Measurements from ENCODE around the gene CEL.
"Not testable (repeated sequence)": the region's sequence is repeated elsewhere in the genome, so short reads cannot be mapped to it uniquely, and the experiment has no call there.

The CEL gene

DNA sequence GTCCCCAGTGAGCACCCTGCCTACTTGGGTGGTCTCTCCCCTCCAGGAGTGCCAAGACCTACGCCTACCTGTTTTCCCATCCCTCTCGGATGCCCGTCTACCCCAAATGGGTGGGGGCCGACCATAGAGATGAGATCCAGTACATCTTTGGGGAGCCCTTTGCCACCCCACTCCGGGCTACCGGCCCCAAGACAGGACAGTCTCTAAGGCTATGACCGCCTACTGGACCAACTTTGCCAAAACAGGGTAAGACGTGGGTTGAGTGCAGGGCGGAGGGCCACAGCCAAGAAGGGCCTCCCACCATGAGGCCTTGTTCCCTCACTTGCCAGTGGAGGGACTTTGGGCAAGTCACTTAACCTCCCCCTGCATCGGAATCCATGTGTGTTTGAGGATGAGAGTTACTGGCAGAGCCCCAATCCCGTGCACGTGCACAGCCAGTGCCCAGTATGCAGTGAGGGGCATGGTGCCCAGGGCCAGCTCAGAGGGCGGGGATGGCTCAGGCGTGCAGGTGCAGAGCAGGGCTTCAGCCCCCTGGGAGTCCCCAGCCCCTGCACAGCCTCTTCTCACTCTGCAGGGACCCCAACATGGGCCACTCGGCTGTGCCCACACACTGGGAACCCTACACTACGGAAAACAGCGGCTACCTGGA, 24.6 kb downstream of the CEL start:
- not testable (repeated sequence) for DNase-seq (ENCODE audit: low spot score)

DNA sequence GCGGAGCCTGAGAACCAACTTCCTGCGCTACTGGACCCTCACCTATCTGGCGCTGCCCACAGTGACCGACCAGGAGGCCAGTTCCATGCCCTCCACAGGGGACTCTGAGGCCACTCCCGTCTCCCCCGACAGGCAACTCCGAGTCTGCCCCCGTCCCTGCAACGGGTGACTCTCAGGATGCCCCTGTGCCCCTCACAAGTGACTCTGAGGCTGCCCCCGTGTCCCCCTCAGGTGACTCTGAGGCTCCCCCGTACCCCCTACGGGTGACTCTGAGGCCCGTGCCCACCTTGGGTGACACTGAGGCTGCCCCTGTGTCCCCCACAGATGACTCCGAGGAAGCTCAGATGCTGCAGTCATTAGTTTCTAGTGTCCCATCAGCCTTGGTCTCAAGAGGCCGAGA, 25.1 kb downstream of the CEL start:
- DNase-seq (ENCODE audit: low spot score) = no peak

DNA sequence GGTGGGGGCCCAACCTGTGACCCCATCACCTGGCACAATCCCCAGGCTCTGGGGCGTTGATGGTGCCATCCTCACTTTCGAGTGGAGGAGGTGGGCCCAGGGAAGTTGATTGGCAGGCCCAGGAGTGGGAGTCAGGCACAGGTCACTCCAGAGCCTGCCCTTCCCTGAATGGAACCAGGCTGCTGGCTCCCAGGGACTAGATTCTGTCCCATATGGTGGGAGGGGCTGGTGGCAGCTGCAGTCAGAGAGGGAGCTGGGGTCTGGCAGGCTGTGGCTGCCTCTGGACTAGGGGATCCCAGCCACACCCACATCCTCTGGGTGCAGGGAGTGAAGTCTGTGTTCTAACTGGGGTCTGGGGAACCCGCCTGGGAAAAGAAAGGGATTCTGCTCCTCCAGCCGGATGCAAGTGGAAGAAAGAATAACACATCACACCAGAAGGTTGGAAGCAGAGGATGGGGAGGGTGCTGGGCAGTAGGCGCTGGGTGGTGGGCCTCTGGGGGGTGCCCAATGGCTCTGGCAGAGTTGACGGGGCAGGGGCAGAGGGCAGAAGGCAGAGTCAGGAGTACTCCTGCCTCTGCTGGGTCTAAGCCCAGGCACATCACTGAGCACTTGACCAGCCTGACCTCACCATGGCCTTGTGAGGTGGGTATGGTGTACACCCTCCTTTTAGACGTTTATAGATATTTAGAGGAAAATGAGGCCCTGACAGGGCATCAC, 25.8 kb downstream of the CEL start:
- DNase-seq (ENCODE audit: low spot score) = no peak

DNA sequence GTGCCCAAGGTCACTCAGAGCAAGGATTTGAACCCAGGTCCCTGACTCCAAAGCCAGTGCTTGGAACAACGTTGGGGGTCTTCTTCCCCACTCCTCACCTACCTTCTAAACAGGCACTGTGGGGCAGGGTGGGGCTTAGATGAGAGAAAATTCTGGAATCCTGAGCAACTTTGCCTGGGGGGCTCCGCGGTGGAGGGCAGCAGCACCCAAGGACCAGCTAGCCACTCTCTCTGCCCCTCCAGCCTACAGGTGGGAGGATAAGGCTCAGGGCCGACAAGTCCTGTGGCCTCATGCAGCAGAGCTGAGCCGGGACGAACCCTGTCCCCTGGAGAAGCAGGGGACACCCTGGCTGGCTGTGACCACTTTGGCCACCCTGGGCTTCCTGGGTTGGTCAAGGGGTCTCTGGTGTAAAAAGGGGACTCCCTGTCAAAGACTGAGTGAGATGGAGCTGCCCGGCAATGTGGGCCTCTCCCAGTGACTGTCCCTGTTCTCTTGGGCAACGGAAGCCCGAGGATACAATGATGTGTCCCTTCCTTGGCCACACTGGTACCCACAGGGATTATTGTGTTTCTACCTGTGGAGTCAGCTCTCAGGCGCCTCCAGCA, 26.5 kb downstream of the CEL start:
- DNase-seq (ENCODE audit: low spot score) = no peak

DNA sequence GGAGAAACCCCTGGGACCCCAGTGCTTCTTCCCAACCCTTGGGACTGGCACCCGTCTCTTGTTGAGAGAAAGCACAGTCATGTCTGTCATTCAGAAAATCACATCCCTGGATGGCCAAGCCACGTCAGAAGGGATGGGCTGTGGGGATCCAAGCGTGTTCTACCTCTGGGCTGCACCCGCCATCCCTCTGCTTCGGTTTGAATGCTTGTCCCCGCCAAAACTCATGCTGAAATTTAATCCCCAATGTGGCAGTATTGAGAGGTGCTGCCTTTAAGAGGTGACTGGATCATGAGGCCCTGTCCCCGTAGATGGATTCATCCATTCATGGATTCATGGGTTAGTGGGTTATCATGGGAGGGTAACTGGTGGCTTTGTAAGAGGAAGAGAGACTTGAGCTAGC, 27.0 kb downstream of the CEL start:
- DNase-seq (ENCODE audit: low spot score) = no peak

DNA sequence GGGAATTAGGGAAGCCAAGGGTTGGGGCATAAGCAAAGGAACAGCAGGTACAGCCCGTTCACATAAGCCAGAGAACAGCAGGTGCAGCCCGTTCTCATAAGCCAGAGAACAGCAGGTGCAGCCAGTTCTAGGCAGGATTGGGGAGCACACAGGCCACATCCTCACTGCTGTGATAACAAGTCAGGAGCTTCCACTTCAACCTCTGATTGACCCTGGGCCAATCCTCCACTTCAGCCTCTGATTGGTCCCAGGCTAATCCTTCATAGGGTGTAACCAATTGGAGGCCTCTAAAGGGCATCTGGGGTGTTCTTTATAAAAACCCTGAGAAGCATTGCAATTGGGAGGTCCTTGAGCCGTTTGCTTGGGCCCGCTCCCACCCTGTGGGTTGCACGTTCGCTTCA, 27.5 kb downstream of the CEL start:
- no peak for DNase-seq (ENCODE audit: low spot score)

DNA sequence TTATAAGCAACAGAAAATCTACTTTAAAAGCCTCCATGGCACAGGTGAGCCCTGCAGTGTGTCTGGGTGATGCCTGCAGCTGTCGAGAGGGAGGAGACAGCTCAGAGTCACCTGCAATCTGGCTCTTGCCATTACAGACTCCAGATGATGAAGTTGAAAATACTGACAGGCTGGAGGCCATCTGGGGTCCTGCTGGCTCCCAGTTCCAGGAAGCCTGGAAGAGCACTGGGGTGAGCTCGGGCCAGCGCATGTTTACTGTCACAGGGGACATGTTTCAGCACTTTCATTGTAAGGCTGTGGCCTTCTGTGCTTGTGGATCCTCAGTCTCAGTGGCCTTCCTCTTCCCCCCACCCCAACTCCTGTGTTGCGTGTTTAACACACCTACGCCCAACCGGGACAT, 28.4 kb downstream of the CEL start:
- DNase-seq (ENCODE audit: low spot score) = no peak

DNA sequence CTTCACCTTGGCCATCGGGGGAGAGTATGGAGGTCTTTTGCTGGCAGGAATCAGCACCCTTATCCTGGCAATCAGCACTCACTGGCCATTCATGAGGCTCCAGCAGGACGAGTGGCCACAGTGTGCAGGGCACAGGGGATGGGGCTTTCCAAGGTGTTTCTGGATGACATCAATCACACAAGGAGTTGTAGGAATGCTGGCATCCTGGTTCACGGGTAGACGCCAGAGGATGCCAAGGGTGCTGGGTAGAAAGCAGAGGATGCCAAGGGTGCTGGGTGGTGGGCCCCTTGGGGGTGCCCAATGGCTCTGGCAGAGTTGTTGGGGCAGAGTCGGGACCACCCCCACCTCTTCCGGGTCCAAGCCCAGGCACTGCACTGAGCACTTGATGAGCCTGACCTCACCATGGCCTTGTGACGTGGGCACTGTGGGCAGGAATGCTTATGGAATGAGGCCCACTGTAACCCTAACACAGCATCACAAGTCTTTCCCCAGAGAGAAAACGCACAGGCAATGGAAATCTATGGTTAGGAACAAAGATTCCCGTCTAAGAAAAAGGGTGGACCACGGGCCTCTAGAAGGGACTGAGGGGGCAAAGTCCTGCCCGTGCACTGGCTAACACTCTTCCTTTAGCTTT, 29.1 kb downstream of the CEL start:
- no peak for DNase-seq (ENCODE audit: low spot score)

DNA sequence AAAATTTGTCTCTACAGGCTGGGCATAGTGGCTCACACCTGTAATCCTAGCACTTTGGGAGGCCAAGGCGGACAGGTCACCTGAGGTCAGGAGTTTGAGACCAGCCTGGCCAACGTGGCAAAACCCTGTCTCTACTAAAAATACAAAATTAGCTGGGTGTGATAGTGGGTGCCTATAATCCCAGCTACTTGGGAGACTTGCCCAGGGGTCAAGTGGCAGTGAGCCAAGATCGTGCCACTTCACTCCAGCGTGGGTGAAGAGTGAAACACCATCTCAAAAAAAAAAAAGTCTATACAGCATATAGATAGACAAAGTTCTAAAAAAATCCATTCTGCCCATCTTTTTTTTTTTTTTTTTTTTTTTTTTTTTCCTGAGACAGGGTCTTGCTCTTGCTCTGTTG, 32.6 kb downstream of the CEL start:
- not testable (repeated sequence) for DNase-seq (ENCODE audit: low spot score)

DNA sequence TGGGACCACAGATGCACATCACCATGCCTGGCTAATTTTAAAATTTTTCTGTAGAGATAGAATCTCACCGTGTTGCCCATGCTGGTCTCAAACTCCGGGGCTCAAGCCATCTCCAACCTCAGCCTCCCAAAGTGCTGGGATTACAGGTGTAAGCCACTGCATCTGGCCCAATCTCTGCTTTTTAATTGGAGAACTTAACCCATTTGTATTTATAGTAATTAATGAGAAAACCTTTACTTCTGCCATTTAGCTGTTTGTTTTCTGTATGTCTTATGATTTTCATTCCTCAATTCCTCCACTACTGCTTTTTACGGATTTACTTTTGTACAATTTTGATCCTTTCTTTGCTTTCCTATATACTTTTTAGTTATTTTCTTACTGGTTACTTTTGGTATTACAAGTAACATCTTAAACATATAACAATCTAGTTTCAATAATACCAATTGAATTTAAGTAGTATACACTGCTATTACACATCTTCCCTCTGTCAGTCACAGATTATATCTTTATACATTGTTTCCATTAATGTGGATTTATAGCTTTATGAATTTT, 33.1 kb downstream of the CEL start:
- no peak for DNase-seq (ENCODE audit: low spot score)

DNA sequence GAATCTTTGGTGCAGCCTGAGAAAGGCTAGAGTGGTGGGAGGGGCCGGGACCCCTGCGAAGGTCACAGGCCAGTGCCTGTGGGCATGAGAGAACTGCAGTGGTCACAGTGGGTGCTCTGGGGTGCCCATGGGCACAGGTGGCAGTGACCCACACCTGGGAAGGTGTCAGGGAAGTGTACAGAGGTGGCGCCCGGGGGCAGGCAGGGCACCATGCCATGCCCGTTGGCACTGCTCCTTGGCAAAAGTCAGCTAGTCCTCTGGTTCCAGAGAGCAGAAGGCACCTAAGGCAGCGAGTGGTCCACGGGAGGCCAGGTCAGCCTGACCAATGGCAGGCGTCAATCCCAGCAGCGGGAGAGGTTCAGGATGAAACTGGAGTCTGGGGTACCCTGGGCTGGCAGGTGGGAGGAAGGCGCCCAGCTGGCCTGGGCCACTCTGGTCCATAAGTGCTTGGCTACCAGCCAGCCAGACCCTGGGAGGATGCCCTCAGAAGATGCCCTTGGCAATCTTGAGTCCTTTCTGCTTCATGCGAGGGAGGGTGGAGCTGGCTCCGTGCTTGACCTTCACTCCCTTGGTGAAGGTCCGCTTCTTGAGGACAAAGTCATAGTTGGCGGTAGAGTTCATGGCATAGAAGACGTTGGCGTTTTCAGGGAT, 36.4 kb downstream of the CEL start:
- DNase-seq (ENCODE audit: low spot score) = no peak

DNA sequence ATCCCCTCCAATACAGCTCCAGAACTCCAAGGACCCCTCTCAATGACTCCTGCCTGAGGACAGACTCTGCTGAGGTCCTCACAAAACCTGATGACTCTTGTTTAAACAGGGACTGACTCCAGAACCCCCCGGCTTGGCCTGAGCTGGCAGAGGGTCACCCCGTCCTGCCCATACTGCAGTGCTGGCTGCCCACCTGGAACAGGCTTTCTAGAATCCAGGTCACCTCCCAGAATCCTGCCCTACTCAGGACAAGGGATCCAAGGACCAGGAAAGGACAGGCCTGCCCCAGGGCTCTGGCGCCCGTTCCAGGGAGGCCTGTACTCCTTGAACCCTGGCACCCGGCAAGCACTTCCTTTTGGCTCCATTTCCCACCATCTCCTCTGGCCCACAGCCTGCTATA, 37.1 kb downstream of the CEL start:
- no peak for DNase-seq (ENCODE audit: low spot score)

DNA sequence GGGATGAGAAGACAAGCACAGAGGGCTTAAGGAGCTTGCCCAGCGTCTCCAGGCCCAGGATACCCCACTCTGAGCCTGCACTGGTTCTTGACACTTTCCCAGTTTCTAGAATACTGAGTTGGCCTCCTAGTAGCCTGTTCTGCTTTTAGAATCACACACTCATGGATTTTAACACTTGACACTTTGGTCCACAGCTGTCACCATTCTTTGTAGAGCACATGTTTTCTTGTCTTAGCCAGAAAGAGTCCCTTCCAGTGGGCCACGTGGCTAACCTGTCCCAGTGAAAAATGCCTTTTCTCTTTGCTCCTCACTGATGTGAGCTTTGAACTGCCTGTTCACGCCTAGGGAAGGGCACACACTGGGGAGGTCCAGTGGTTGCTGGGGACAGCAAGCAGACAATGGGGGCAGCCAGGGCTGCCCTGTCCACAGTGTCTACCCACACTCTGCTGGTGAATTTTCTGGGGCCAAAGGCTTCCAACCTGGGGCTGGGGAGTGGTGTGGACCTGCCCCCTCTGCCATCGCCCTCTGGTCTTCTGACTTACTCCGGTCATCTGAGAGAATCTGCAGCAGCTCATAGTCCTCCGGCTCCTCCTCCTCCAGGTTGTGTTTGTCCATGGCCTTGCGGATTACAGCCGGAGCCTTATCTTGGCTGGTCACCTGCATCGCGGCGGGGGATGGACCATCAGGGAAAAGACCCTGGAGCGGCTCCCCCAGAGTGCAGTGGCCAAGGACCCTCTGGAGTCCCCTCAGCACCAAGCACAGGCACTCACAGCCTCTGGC, 38.1 kb downstream of the CEL start:
- no peak for DNase-seq (ENCODE audit: low spot score)

DNA sequence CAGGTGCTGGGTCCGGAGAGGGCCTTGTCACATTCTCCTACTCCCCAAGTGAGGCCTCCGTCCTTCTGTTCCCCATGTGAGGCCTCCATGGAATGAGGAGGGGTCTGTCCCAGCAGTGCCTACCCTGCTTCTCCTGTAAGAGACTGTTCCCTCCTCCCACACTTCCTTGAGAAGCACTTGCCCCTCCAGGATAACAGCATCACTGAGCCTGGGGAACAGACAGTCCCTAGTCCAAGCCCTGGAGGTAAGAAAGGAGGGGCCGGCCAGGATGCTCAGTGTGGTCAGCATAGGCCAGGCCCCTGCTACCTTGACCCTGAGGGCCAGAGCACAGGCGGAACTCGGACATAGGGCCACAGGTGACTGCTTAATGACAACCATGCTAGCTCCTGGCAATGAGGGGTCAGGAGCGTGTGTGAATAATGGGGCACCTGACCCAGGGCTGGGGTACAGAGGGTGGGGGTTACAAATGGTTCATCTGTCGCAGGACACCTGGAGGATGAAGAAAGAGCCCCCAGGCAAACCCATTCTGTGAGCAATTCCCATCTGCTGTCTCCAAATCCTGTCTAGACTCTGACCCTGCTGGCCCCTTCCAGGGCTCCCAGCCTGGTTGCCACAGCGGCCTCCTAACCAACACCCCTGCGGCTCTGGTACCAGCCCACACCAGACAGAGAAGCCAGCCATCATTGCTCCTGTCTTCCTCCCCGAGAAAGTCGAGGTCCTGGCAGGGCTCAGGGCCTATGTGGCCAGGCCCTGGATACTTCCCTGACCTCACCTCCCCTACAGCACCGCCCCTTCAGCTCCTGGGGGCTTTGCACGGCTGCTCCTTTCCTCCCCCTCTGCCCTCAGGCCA, 39.0 kb downstream of the CEL start:
- DNase-seq (ENCODE audit: low spot score) = no peak

DNA sequence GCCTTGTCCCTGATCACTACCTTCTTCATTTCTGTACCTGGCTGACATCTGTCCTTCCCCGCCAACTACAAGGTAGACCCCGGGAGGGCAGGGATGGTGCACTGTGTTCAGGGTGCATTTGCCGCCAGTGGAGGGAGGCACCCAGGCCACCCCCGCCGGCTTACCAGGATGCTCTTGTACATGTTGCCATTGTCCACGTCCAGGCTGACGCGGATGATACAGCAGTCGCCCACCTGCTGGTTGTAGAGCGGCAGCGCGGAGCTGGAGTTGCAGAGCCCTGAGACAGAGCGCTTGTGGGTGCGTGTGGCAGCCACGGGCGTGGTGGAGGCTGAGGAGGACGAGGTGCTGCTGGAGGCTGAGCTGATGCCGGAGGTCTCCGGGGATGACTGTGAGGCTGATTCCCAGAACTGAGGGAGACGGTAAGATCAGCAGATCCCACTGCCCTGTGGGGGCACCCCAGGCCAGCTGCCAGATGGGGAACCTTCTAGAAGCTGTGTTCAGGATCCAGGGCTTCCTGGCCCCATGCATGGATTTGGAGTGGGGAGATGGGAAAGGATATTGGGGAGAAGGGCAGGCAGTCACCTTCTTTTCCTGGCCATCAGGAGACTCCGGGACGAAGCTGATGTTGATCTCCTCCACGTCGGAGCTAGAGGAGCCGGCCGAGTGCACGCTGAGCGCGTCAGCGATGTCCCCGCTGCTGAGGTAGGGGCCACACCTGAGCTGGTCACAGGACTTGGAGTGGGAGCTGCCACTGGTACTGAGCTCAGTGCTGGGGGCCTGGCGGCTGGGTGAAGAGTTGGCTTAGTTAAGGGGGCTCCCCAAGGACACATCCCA, 39.8 kb downstream of the CEL start:
- DNase-seq (ENCODE audit: low spot score) = no peak

DNA sequence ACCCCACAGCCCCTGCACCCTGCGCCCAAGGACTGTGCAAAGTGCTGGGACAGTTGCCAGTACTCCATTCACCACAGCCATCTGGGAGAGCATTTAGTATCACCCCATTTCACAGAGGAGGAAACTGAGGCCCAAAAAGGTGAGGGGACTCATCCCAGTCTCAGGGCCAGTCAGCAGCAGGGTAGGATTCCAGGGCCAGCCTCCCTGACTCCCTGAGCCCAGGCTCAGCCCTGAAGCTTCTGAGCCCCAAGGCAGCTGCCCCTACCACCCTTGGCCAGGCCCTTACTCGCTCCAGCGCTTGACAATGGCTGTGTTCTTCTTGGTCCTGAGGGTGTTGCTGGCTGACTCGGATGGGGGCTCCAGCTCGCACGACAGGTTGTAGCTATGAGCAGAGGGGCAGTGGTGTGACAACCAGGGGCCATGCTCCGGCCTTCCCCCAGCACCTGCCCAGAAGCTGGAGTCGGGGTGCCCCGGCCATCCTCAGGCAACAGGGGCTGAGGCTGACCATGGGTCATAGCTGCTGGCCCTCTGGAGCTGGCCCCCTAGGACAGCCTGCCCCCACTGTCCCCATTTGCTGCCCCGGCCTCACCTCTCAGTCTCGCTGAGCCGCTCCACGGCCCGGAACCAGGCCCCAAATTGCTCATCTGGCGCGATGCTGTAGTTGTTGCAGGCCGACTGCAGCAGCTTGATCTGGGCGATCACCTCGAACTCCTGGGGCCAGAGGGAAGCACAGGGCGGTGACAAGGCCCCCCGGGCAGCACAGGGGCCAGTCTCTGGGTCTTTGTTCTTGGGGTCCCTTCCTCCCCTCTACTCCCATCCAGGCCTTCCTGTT, 40.6 kb downstream of the CEL start:
- no peak for DNase-seq (ENCODE audit: low spot score)

DNA sequence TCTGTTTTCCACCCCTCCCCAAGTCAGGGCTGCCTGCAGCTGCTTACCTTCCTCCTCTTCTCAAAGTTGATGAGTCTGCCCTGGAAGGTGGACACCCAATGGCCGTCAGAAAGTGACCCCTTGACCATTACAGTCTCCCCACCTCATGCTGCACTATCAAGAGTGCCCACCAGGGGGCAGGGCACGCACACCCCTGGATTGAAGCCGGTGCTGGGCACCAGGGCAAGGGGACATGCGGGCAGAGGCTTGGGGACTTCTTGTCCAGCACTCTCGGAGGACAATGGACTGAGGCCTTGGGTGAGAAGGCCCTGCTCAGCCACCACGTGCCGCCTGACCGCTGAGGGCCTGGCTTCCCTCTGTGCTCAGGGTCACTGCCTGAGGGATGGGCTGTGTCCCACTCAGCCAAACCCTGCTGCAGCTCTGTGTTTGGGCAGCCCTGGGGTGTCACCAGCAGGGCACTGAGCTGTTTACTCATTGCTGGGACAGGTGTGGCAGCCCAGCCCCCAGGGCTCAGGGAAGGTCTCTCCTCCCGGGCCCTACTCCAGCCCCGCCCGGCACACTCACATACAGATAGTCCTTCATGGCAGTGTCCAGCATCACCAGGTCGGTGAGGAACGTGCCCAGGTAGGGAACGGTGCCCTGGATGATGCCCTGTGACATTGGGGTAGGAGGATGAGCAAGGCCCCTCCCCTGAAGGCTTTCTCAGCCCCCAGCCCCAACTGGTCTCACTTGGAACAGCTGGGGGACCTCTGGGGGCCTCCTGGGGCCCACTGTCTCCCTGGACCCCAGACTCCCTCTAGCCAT, 41.6 kb downstream of the CEL start:
- DNase-seq (ENCODE audit: low spot score) = peak; percentile 81

DNA sequence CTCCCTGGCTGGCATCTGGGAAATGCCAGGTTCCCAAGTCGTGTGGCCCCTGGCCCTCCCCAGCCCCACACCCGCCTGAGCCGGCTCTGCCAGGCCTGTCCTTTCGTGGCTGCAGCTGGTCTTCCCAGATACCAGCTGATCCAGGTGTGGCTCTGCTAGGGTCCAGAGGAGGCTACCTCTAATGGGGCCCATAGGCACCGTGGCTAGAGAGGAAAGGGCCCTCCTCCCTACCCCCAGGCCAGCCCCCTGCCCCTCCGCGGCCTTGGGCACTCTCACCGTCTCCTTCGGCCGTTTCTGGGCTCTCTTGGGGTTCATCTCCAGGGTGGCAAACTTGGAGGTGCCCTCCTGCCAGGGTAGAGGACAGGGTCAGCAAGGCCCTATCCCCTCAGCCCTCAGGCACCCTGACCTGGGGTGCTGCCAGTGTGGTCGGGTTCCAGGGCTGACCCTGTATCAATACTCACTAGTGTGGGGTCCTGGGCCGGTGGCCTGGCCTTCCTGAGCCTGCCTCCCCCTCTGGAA, 42.3 kb downstream of the CEL start:
- no peak for DNase-seq (ENCODE audit: low spot score)

Data from ecto neural progenitor cell (in vitro differentiated cells).